Stomach (tissue), 9 donors: ENCODE measurements around the gene EIF2B5. TPM values are rescaled to one million over a fixed set of nuclear protein-coding genes. Genes with fewer than 3 reads are reported as not detected.

ENCODE experiments used
- DNase-seq, 2 donors: peaks; one replicate each; pipeline versions ENCODE4 v3.0.0 to v3.0.0-alpha.2; 2013 to 2019
- H3K27ac ChIP-seq, 5 donors: fragments of 200-600 bp in 4 of 5; sonication (generic) in 4 of 5; one replicate each; pipeline ENCODE4 v1.5.1; 2013 to 2019; ENCODE audit warnings: mild to moderate bottlenecking in 1 of 5, moderate library complexity in 1 of 5
- H3K27me3 ChIP-seq, 3 donors: fragments of 200-600 bp; sonication (generic); one replicate each; pipeline ENCODE4 v1.5.1; 2017 to 2019; ENCODE audit warnings: mixed run types in 1 of 3
- H3K36me3 ChIP-seq, 4 donors: fragments of 200-600 bp; sonication (generic); 1 replicate in 3 of 4; 2 replicates in 1 of 4; pipeline ENCODE4 v1.5.1; 2016 to 2019
- H3K4me1 ChIP-seq, 4 donors: fragments of 200-600 bp; sonication (generic); one replicate each; pipeline ENCODE4 v1.5.1; 2016 to 2019
- H3K4me3 ChIP-seq, 4 donors: fragments of 200-600 bp; sonication (generic) in 3 of 4; one replicate each; pipeline ENCODE4 v1.5.1; 2016 to 2019; ENCODE audit warnings: mild to moderate bottlenecking in 1 of 4
- H3K9me3 ChIP-seq, 4 donors: fragments of 200-600 bp; sonication (generic); one replicate each; pipeline ENCODE4 v1.5.1; 2016 to 2019
- CTCF ChIP-seq, 7 experiments: fragments of 450-650 bp in 4 of 7; fragments of 200-600 bp in 3 of 7; sonication (generic) in 3 of 7; IDR thresholded peaks; one replicate each; pipeline ENCODE4 v1.5.1; 2016 to 2019; ENCODE audit warnings: antibody characterized with exemption in 7 of 7, control low read depth in 2 of 7, mild to moderate bottlenecking in 1 of 7
- EP300 ChIP-seq: sonication (generic); formaldehyde crosslinking; IDR thresholded peaks from one replicate; pipeline ENCODE4 v1.6.1; 2017; ENCODE audit warnings: antibody characterized with exemption
- POLR2A ChIP-seq, 4 donors: fragments of 450-650 bp; IDR thresholded peaks; one replicate each; pipeline ENCODE4 v1.6.1; 2016; ENCODE audit warnings: antibody characterized with exemption in 4 of 4, control low read depth in 2 of 4, mild to moderate bottlenecking in 1 of 4, moderate library complexity in 1 of 4
- POLR2AphosphoS5 ChIP-seq, 3 donors: sonication (generic); formaldehyde crosslinking; IDR thresholded peaks; one replicate each; pipeline ENCODE4 v1.6.1; 2016; ENCODE audit warnings: antibody characterized with exemption in 3 of 3
- WGBS, 5 donors: extraction: QIAGEN DNeasy Blood & Tissue Kit in 3 of 5; methylation state at CpG; one replicate each; pipeline versions ENCODE4 v1.1.5 to v1.1.7; 2013 to 2018; 5-methylcytosine and 5-hydroxymethylcytosine counted together
- intact Hi-C: fragments of 100-400 bp; cut with DNase I; formaldehyde crosslinking; loops from one replicate; pipeline ENCODE4 v1.15.1; 2023; ENCODE audit warnings: low total_unique reads
- polyA plus RNA-seq, 3 donors: library from polyadenylated mRNA; stranded (reverse); fragments of 200-250 nt; gene quantifications; one replicate each; pipeline ENCODE4 v1.2.3, GENCODE V29; 2013
- total RNA-seq, 5 donors: library from RNA; depleted of rRNA; stranded (reverse); fragments of >200 nt; gene quantifications; one replicate each; pipeline versions ENCODE4 v1.1.0 to v1.2.3, GENCODE V29; 2014 to 2016
- donor health status: healthy with polysubstance abuse.
- donor health status: Bipolar disorder and iron deficiency.
- donor health status: healthy.

The EIF2B5 gene
- total and polyA plus RNA-seq, 8 donors: 1.4 to 113 (median 35.1) TPM

- Histone ChIP-seq H3K4me1 (no peaks in the 10 kb centered on the region), H3K27ac (no peak overlapping the region), H3K9me3 (peaks cover 0 to 10% (median 6%) of the 10 kb centered on the region in 4 donors), H3K4me3 (no peak overlapping the region), H3K27me3 (peaks cover 0 to 10% (median 3%) of the 10 kb centered on the region in 3 donors), H3K36me3 (no peaks in the 10 kb centered on the region)
- intact Hi-C loops: no loop called here
- DNase-seq: no peak
- TF ChIP-seq EP300 (no peak), POLR2A (IDR thresholded peaks at IDR 0.05) (no peak), CTCF (IDR thresholded peaks at IDR 0.05) (no peak), POLR2AphosphoS5 (IDR thresholded peaks at IDR 0.05) (no peak)
- WGBS, 5 donors: 84 to 96% (median 89%) methylated on average over 6 of the region's 6 CpGs
These were observed 37.6 kb upstream of the EIF2B5 start for GRCh38 chr3:184097556-184097955.

- Histone ChIP-seq H3K9me3 (peaks cover 0 to 4% (median 0%) of the 10 kb centered on the region in 4 donors), H3K36me3 (no peaks in the 10 kb centered on the region), H3K4me3 (no peak overlapping the region), H3K27ac (no peak overlapping the region), H3K27me3 (peaks cover 0 to 6% (median 0%) of the 10 kb centered on the region in 3 donors), H3K4me1 (no peaks in the 10 kb centered on the region)
- TF ChIP-seq POLR2AphosphoS5 (IDR thresholded peaks at IDR 0.05): no peak
- no peak for TF ChIP-seq CTCF (IDR thresholded peaks at IDR 0.05)
- TF ChIP-seq EP300: no peak
- no peak for TF ChIP-seq POLR2A (IDR thresholded peaks at IDR 0.05)
- intact Hi-C loops: no loop called here
- WGBS, 5 donors: 55 to 65% (median 57%) methylated on average over 24 of the region's 24 CpGs
- DNase-seq: no peak
These were observed 35.1 kb upstream of the EIF2B5 start for GRCh38 chr3:184099806-184100686.

- H3K36me3 ChIP-seq: no peaks in the 10 kb centered on the region
- TF ChIP-seq CTCF (IDR thresholded peaks at IDR 0.05) (no peak), EP300 (no peak), POLR2A (IDR thresholded peaks at IDR 0.05) (no peak), POLR2AphosphoS5 (IDR thresholded peaks at IDR 0.05) (no peak)
- WGBS, 5 donors: 56 to 66% (median 60%) methylated on average over 7 of the region's 7 CpGs
- no peak for DNase-seq
- H3K9me3 ChIP-seq: no peaks in the 10 kb centered on the region
- H3K4me1 ChIP-seq: no peaks in the 10 kb centered on the region
- H3K27me3 ChIP-seq: peaks cover 0 to 10% (median 0%) of the 10 kb centered on the region in 3 donors
- H3K27ac ChIP-seq: no peak overlapping the region
- intact Hi-C loops: no loop called here
- H3K4me3 ChIP-seq: no peak overlapping the region
These were observed 24.8 kb upstream of the EIF2B5 start for GRCh38 chr3:184110316-184110725.

- no peaks in the 10 kb centered on the region for H3K9me3 ChIP-seq
- H3K4me3 ChIP-seq: no peak overlapping the region
- H3K27ac ChIP-seq: no peak overlapping the region
- 83 to 93% (median 89%) methylated on average over 4 of the region's 4 CpGs for WGBS, 5 donors
- no peak for DNase-seq
- TF ChIP-seq CTCF (IDR thresholded peaks at IDR 0.05) (no peak), EP300 (no peak), POLR2AphosphoS5 (IDR thresholded peaks at IDR 0.05) (no peak), POLR2A (IDR thresholded peaks at IDR 0.05) (no peak)
- no peaks in the 10 kb centered on the region for H3K4me1 ChIP-seq
- no peaks in the 10 kb centered on the region for H3K36me3 ChIP-seq
- intact Hi-C loops: no loop called here
- H3K27me3 ChIP-seq: peaks cover 0 to 10% (median 0%) of the 10 kb centered on the region in 3 donors
These were observed 19.1 kb upstream of the EIF2B5 start for GRCh38 chr3:184116017-184116416.
